ENCODE results near the gene CFAP20DC. TPM values are rescaled to one million over a fixed set of nuclear protein-coding genes. Genes with fewer than 3 reads are reported as not detected.
"Not testable (repeated sequence)": the region's sequence is repeated elsewhere in the genome, so short reads cannot be mapped to it uniquely, and the experiment has no call there.

The CFAP20DC gene
- polyA plus RNA-seq, 1 experiment, result 0.81 TPM

GRCh38 chr3:58719684-58720083 is 330.1 kb downstream of the CFAP20DC start:
- ChIA-PET CTCF (no interaction called here), POLR2A (no interaction called here)

DNA sequence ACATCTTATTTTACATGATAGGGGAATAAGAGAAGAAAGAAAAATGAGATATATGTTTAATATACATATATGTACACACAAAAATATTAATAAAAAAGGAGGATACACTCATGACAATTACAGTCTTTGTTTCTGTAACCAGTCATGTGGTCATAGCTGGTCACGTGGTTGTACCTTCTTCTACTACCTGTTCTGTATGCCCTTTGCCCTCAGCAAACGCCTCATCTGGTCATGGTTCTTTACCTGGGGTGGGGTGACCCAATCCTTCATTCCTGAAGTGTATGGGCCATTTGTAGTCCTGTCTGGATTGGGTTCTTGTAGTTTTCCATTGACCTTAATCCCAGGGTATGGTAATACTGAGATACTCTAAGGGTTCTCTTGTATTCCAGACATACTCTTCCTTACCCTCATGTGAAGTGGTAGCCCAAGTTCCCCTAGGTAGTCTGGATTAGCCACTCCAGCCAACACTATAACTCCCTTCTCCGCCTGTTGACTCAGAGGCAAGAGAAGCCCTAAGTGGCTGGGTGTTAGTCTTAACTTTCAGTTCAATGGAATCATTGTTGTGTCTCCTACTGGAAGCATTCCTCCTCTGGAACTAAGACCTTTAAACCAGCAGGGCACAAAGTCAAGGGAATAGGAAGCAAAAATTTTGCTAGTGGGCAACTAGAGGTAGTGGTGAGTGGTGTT is 336.0 kb downstream of the CFAP20DC start:
- Histone ChIP-seq H3K4me3 (ENCODE audit: low read depth, low read length) (no peak overlapping the region), H3K27me3 (ENCODE audit: control insufficient read depth, insufficient read depth, low read length) (no peaks in the 10 kb centered on the region), H3K36me3 (ENCODE audit: control insufficient read depth, insufficient read depth, low read length) (no peaks in the 10 kb centered on the region)
- no peak for DNase-seq (ENCODE audit: low read depth)
- CTCF ChIA-PET, result no interaction called here
- TF ChIP-seq, protein P1, sequence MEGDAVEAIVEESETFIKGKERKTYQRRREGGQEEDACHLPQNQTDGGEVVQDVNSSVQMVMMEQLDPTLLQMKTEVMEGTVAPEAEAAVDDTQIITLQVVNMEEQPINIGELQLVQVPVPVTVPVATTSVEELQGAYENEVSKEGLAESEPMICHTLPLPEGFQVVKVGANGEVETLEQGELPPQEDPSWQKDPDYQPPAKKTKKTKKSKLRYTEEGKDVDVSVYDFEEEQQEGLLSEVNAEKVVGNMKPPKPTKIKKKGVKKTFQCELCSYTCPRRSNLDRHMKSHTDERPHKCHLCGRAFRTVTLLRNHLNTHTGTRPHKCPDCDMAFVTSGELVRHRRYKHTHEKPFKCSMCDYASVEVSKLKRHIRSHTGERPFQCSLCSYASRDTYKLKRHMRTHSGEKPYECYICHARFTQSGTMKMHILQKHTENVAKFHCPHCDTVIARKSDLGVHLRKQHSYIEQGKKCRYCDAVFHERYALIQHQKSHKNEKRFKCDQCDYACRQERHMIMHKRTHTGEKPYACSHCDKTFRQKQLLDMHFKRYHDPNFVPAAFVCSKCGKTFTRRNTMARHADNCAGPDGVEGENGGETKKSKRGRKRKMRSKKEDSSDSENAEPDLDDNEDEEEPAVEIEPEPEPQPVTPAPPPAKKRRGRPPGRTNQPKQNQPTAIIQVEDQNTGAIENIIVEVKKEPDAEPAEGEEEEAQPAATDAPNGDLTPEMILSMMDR (IDR thresholded peaks at IDR 0.05; ENCODE audit: insufficient read depth, low read depth, low read length), result no peak
- POLR2A ChIA-PET, result no interaction called here

More at GRCh38 chr3:58719684-58720083, 330.1 kb downstream of the CFAP20DC start:
- H3K36me3 ChIP-seq (ENCODE audit: control insufficient read depth, insufficient read depth, low read length), result no peaks in the 10 kb centered on the region
- no peak overlapping the region for H3K4me3 ChIP-seq (ENCODE audit: low read depth, low read length)
- H3K27me3 ChIP-seq (ENCODE audit: control insufficient read depth, insufficient read depth, low read length), result no peaks in the 10 kb centered on the region
- TF ChIP-seq, protein P1 (IDR thresholded peaks at IDR 0.05; ENCODE audit: insufficient read depth, low read depth, low read length), result no peak
- DNase-seq (ENCODE audit: low read depth), result no peak

DNA sequence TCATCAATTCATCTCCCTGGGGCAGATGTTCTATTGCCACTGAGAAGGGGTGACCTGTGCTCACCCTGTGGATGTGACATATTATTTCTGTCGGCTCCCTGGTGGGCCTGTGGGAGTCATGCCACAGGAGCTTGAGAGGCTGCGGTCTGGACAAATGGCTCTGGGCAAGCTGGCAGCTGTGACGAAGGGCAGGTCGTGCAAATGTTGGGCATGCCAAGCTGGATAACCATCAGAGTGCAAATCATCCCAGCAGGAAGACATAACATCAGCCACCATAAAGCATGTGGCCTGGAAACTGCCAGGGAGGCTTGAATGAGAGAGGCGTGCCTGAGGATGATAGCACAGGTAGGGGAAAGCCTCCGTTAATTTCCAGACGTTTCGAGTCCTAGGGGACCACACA is 338.0 kb downstream of the CFAP20DC start:
- ChIA-PET CTCF (no interaction called here), POLR2A (no interaction called here)
- Histone ChIP-seq H3K36me3 (ENCODE audit: control insufficient read depth, insufficient read depth, low read length) (no peaks in the 10 kb centered on the region), H3K27me3 (ENCODE audit: control insufficient read depth, insufficient read depth, low read length) (no peaks in the 10 kb centered on the region), H3K4me3 (ENCODE audit: low read depth, low read length) (no peak overlapping the region)
- DNase-seq (ENCODE audit: low read depth), result no peak
- TF ChIP-seq, protein P1 (IDR thresholded peaks at IDR 0.05; ENCODE audit: insufficient read depth, low read depth, low read length), result no peak

GRCh38 chr3:58708983-58709382 is 340.8 kb downstream of the CFAP20DC start:
- H3K4me3 ChIP-seq (ENCODE audit: low read depth, low read length); DNase-seq (ENCODE audit: low read depth); H3K27me3 ChIP-seq (ENCODE audit: control insufficient read depth, insufficient read depth, low read length); H3K36me3 ChIP-seq (ENCODE audit: control insufficient read depth, insufficient read depth, low read length); CTCF ChIA-PET; POLR2A ChIA-PET: not testable (repeated sequence)

- no peaks in the 10 kb centered on the region for H3K27me3 ChIP-seq (ENCODE audit: control insufficient read depth, insufficient read depth, low read length)
- CTCF ChIA-PET, result no interaction called here
- no peak overlapping the region for H3K4me3 ChIP-seq (ENCODE audit: low read depth, low read length)
- POLR2A ChIA-PET, result interaction anchor here (0.5 kb wide), 1 partner anchor 766 kb away, joined by 4 read pairs; no protein-coding TSS in a partner anchor
- DNase-seq (ENCODE audit: low read depth), result no peak
- TF ChIP-seq, protein P1 (IDR thresholded peaks at IDR 0.05; ENCODE audit: insufficient read depth, low read depth, low read length), result no peak
- no peaks in the 10 kb centered on the region for H3K36me3 ChIP-seq (ENCODE audit: control insufficient read depth, insufficient read depth, low read length)
Measured at GRCh38 chr3:58708116-58708791, 341.6 kb downstream of the CFAP20DC start.
